GM23248 (cell line): ENCODE measurements around the gene PGM2L1. TPM values are rescaled to one million over a fixed set of nuclear protein-coding genes. Genes with fewer than 3 reads are reported as not detected.

ENCODE experiments used
- DNase-seq: peaks from one replicate; pipeline ENCODE4 v3.0.0-alpha.2; 2015
- H2AFZ ChIP-seq: fragments of 200-600 bp; sonication (generic); 2 replicates; pipeline ENCODE4 v1.6.1; 2016; ENCODE audit warnings: antibody characterized with exemption
- H3F3A ChIP-seq: fragments of 200-600 bp; sonication (generic); 2 replicates; pipeline ENCODE4 v1.6.1; 2016; ENCODE audit warnings: mild to moderate bottlenecking, antibody characterized with exemption, mixed run types; ENCODE audit not compliant: insufficient read depth
- H3K27ac ChIP-seq: fragments of 200-600 bp; sonication (generic); 2 replicates; pipeline ENCODE4 v1.5.1; 2016; ENCODE audit warnings: mild to moderate bottlenecking
- H3K27me3 ChIP-seq: fragments of 200-600 bp; sonication (generic); replicated peaks from 2 replicates; pipeline ENCODE4 v1.6.1; 2016; ENCODE audit warnings: mild to moderate bottlenecking; ENCODE audit not compliant: insufficient read depth
- H3K36me3 ChIP-seq: fragments of 200-600 bp; sonication (generic); 2 replicates; pipeline ENCODE4 v1.6.1; 2016; ENCODE audit warnings: low read depth, mild to moderate bottlenecking
- H3K4me1 ChIP-seq: fragments of 200-600 bp; sonication (generic); 2 replicates; pipeline ENCODE4 v1.6.1; 2016; ENCODE audit warnings: mild to moderate bottlenecking; ENCODE audit not compliant: insufficient read depth
- H3K4me2 ChIP-seq: fragments of 200-600 bp; sonication (generic); one replicate; pipeline ENCODE4 v1.6.1; 2016; ENCODE audit warnings: mild to moderate bottlenecking; ENCODE audit not compliant: unreplicated experiment
- H3K4me3 ChIP-seq: fragments of 200-600 bp; sonication (generic); 2 replicates; pipeline ENCODE4 v1.5.1; 2016; ENCODE audit warnings: mild to moderate bottlenecking
- H3K79me2 ChIP-seq: fragments of 200-600 bp; sonication (generic); 2 replicates; pipeline ENCODE4 v1.6.1; 2016; ENCODE audit warnings: mild to moderate bottlenecking; ENCODE audit not compliant: insufficient read depth
- H3K9ac ChIP-seq: fragments of 200-600 bp; sonication (generic); 2 replicates; pipeline ENCODE4 v1.6.1; 2016; ENCODE audit warnings: mild to moderate bottlenecking
- H3K9me2 ChIP-seq: fragments of 200-600 bp; sonication (generic); 2 replicates; pipeline ENCODE4 v1.6.1; 2016; ENCODE audit warnings: mixed run types, mild to moderate bottlenecking, moderate library complexity; ENCODE audit not compliant: insufficient read depth
- H3K9me3 ChIP-seq: fragments of 200-600 bp; sonication (generic); one replicate; pipeline ENCODE4 v1.6.1; 2017; ENCODE audit warnings: low read depth
- H4K20me1 ChIP-seq: fragments of 200-600 bp; sonication (generic); 2 replicates; pipeline ENCODE4 v1.6.0; 2016; ENCODE audit not compliant: insufficient read depth
- EZH2 ChIP-seq: fragments of 200-600 bp; sonication (generic); IDR thresholded peaks from 2 replicates; pipeline ENCODE4 v1.6.1; 2018; ENCODE audit warnings: antibody characterized with exemption, mild to moderate bottlenecking; ENCODE audit not compliant: insufficient read depth, poor library complexity, severe bottlenecking
- EZH2phosphoT487 ChIP-seq: fragments of 200-600 bp; sonication (generic); IDR thresholded peaks from 2 replicates; pipeline ENCODE4 v1.6.1; 2018; ENCODE audit warnings: antibody characterized with exemption, moderate library complexity, mild to moderate bottlenecking, low read depth; ENCODE audit not compliant: insufficient read depth
- WGBS, 2 experiments: methylation state at CpG; one replicate each; pipeline ENCODE4 v1.1.6; 2015 to 2017; ENCODE audit warnings: low lambda C conversion rate in 2 of 2, low coverage in 1 of 2; ENCODE audit errors: missing lambda C conversion rate in 2 of 2; 5-methylcytosine and 5-hydroxymethylcytosine counted together
- in situ Hi-C: fragments of 300-500 bp; cut with MboI; formaldehyde crosslinking; loops from 2 replicates; pipeline ENCODE4 v1.15.0; 2020
- polyA plus RNA-seq: library from polyadenylated mRNA; unstranded; fragments of >200 nt; fragmentation: Nextera tagmentation; extraction: Ambion mirVana; gene quantifications from 2 replicates; pipeline ENCODE4 v1.2.1, GENCODE V29; 2016
- total RNA-seq: library from RNA; depleted of rRNA; stranded (reverse); fragments of >200 nt; shearing (Covaris generic); gene quantifications from 2 replicates; pipeline ENCODE4 v1.2.3, GENCODE V29; 2014; rRNA removed

PGM2L1 gene
- total RNA-seq (4.6 and 5.2 TPM in 2 replicates), polyA plus RNA-seq (4.7 and 5.1 TPM in 2 replicates)

DNA sequence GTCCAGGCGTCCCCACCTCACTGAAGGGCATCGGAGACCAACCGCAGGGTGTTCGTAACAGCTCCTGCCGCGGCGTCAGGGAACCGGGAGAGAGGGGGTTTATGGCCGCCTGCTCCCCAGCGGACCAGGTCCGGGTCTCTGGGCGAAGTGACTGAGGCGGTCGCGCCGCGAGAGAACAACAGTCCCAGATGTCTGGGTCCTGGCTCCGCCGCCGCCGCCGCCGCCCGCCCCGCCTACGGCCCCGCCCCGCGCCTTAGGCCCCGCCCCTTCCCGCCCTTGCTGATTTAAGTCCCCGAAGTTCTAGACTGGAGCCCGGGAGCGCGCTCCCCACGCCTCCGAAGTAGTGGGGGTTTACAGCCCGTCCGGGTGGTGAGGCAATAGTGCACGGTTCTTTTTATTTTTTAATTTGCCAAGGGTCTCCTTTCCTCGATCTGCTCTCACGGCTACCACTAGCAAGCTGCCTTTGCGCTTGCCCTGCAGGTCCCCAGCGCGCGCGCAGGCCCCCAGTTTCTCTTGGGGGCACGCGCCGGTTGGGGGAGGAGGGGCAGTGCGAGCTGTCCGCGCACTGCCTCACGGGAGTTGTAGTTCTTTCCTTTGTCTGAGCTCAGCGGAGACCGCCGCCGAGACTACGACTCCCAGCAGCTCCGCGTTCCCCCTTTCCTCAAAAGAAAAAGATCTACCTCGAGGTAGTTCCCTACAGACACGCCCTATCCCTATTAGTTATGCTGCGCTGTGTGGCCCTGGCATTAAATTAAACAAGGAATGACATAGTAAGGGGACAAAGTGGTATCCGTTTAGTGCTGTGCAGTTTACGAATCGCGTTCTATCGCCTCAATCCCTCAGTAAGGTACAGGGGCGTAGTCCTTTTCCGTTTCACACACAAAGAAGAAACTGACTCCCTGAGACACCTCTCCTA is at the start of gene PGM2L1:
Gene PGM2L1, minus strand, starts transcription at position 190 of the 916 bp plus-strand sequence. CDS start 272 bp downstream, outside the sequence.
- Histone ChIP-seq H3K9me2 (no peaks in the 10 kb centered on the region), H4K20me1 (no peaks in the 10 kb centered on the region), H3K27me3 (no peaks in the 10 kb centered on the region), H3K4me1 (no peaks in the 10 kb centered on the region), H3K4me2 (peak within 1 kb of the TSS; percentile 86), H3K36me3 (no peaks in the 10 kb centered on the region), H3K9ac (peak within 1 kb of the TSS; percentile 76), H3F3A (no peaks in the 10 kb centered on the region), H3K27ac (peak within 1 kb of the TSS; percentile 66), H2AFZ (peak within 1 kb of the TSS; percentile 98), H3K79me2 (peaks cover 12% of the 10 kb centered on the region; the same call in 1 of the 2 replicates), H3K9me3 (no peaks in the 10 kb centered on the region), H3K4me3 (peak within 1 kb of the TSS; percentile 83)
- TF ChIP-seq EZH2 (no peak), EZH2phosphoT487 (no peak)
- 0 to 1% methylated on average over 44 to 71 of the region's 71 CpGs for WGBS, 2 experiments
- in situ Hi-C loops = no loop called here
- DNase-seq = peak; percentile 97

DNA sequence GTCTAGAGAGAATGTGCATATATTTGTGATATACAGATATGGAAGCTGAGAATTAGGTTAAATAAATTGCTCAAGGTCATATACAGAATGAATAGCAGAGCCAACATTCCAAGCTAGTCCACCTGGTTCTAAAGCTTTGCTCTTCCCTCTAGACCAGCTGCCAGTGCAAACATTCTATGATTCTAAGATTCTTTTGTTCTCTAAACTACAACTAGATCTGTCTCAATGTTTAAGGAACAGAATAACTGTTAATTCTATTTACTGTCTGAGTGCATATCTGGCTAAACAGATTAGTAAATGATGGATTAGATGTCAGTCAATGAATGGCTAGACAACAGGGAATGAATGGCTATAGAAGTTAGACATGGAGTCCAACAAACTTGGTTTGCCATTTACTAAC is 49.5 kb upstream of the PGM2L1 start:
- H3K9me3 ChIP-seq = no peaks in the 10 kb centered on the region
- no peaks in the 10 kb centered on the region for H3K36me3 ChIP-seq
- in situ Hi-C loops = loop anchor here (5.0 kb wide), 1 partner anchor 195 kb away; no protein-coding TSS in a partner anchor
- H3K27me3 ChIP-seq = no peaks in the 10 kb centered on the region
- no peak overlapping the region for H3K9ac ChIP-seq
- H3F3A ChIP-seq = no peaks in the 10 kb centered on the region
- no peak overlapping the region for H3K4me2 ChIP-seq
- no peak overlapping the region for H3K4me3 ChIP-seq
- no peak overlapping the region for H2AFZ ChIP-seq
- H3K27ac ChIP-seq = no peak overlapping the region
- H3K4me1 ChIP-seq = 0 out of 2 replicates have a peak, but pooled peaks cover 5% of the 10 kb centered on the region
- H3K79me2 ChIP-seq = no peaks in the 10 kb centered on the region
- TF ChIP-seq EZH2 = no peak
- no peak for TF ChIP-seq EZH2phosphoT487
- H3K9me2 ChIP-seq = no peaks in the 10 kb centered on the region
- DNase-seq = no peak
- H4K20me1 ChIP-seq = no peaks in the 10 kb centered on the region

DNA sequence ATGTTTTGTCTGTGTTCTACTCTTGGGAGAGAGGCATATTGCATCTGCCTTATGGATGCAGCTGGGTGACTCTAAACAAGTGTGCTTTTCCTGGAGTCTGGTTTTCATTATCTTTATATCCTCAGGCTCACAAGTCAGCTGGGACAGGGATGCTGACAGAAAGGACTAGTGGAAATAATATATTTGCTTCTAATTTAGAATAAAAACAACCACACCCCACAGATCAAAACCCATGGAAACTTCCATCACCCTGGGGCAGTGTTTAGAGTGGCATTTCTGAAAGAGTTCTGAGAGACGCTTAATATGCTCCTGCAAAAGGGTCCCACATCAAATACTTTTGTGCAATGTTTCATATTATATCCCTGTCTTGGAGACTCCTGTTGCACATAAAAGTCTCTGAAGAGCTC is 48.3 kb upstream of the PGM2L1 start:
- H3K9me2 ChIP-seq = no peaks in the 10 kb centered on the region
- no peak for DNase-seq
- no peak overlapping the region for H3K27ac ChIP-seq
- H3K9me3 ChIP-seq = no peaks in the 10 kb centered on the region
- no peaks in the 10 kb centered on the region for H3K79me2 ChIP-seq
- H3K4me1 ChIP-seq = 0 out of 2 replicates have a peak, but pooled peaks cover 5% of the 10 kb centered on the region
- no peaks in the 10 kb centered on the region for H3K36me3 ChIP-seq
- H3K9ac ChIP-seq = no peak overlapping the region
- H4K20me1 ChIP-seq = no peaks in the 10 kb centered on the region
- H3F3A ChIP-seq = no peaks in the 10 kb centered on the region
- in situ Hi-C loops = loop anchor here (5.0 kb wide), 1 partner anchor 194 kb away; no protein-coding TSS in a partner anchor
- no peak overlapping the region for H2AFZ ChIP-seq
- H3K27me3 ChIP-seq = no peaks in the 10 kb centered on the region
- H3K4me3 ChIP-seq = no peak overlapping the region
- WGBS, 2 experiments = 22 to 33% methylated on average over 1 of the region's 1 CpG
- no peak overlapping the region for H3K4me2 ChIP-seq
- TF ChIP-seq EZH2 (no peak), EZH2phosphoT487 (no peak)

DNA sequence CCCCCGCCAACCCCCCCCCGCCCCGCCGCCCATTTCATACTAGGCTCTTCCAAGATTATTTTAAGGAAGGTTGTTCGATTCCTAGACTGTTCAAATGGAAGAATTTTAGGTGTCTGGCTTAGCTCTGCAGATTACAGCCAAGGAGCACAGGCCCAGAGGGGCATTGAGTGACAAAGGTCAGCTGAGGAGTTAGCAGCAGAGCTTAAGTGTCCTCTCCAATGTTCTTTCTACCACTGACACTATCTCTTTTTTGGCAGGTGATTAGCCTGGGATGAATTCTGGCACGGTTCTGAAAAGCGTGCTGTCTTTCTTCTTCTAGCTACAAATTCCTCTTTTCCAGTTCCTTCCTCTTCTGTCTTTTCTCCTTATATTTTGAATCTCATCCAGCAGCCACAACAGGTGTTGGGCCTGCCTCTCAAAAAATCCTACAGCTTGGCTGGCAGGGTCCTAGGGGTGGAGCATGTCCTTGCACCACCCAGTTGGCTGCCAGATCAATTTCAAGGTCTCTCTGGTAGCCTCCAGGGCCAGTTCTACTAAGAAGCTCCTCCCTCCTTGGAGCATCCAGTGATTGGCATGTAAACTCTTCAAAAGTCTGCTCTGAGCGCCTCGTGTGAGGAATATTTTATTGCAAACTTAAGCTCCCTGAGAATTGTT is 46.1 kb upstream of the PGM2L1 start:
- Histone ChIP-seq H3K27me3 (no peaks in the 10 kb centered on the region), H3K9me3 (no peaks in the 10 kb centered on the region), H3K27ac (no peak overlapping the region), H3F3A (no peaks in the 10 kb centered on the region), H3K4me2 (no peak overlapping the region), H3K4me3 (no peak overlapping the region), H3K9ac (no peak overlapping the region), H3K36me3 (no peaks in the 10 kb centered on the region), H2AFZ (no peak overlapping the region), H3K4me1 (no peaks in the 10 kb centered on the region), H3K9me2 (no peaks in the 10 kb centered on the region), H3K79me2 (no peaks in the 10 kb centered on the region), H4K20me1 (no peaks in the 10 kb centered on the region)
- no peak for DNase-seq
- TF ChIP-seq EZH2 (no peak), EZH2phosphoT487 (no peak)
- WGBS, 2 experiments = 74% methylated on average over 8 to 9 of the region's 9 CpGs
- in situ Hi-C loops = no loop called here
